ENCODE measurements around the gene NOC2L.
A peak's percentile ranks its signal among the peaks of the same experiment; 100 is the strongest.

NOC2L gene

GRCh38 chr1:920521-920920 lies 38.5 kb downstream of the NOC2L start:
- no peak for TF ChIP-seq CTCF (IDR thresholded peaks at IDR 0.05; ENCODE audit: low read depth, low read length)
- DNase-seq (ENCODE audit: extremely low read depth, low read depth) = no peak

GRCh38 chr1:920010-920409 lies 39.0 kb downstream of the NOC2L start:
- no peak for TF ChIP-seq CTCF (IDR thresholded peaks at IDR 0.05; ENCODE audit: low read depth, low read length)
- no peak for DNase-seq (ENCODE audit: extremely low read depth, low read depth)

- TF ChIP-seq CTCF (IDR thresholded peaks at IDR 0.05; ENCODE audit: low read depth, low read length) = peak; percentile 2
- DNase-seq (ENCODE audit: extremely low read depth, low read depth) = no peak
These were observed 39.7 kb downstream of the NOC2L start for GRCh38 chr1:919271-919872.

- no peak for DNase-seq (ENCODE audit: extremely low read depth, low read depth)
- no peak for TF ChIP-seq CTCF (IDR thresholded peaks at IDR 0.05; ENCODE audit: low read depth, low read length)
These were observed 40.2 kb downstream of the NOC2L start for GRCh38 chr1:918843-919242.

- TF ChIP-seq CTCF (IDR thresholded peaks at IDR 0.05; ENCODE audit: low read depth, low read length) = no peak
- no peak for DNase-seq (ENCODE audit: extremely low read depth, low read depth)
These were observed 40.7 kb downstream of the NOC2L start for GRCh38 chr1:918353-918752.

- no peak for TF ChIP-seq CTCF (IDR thresholded peaks at IDR 0.05; ENCODE audit: low read depth, low read length)
- no peak for DNase-seq (ENCODE audit: extremely low read depth, low read depth)
These were observed 41.5 kb downstream of the NOC2L start for GRCh38 chr1:917466-918091.

GRCh38 chr1:917076-917459 lies 42.0 kb downstream of the NOC2L start:
- TF ChIP-seq CTCF (IDR thresholded peaks at IDR 0.05; ENCODE audit: low read depth, low read length) = no peak
- no peak for DNase-seq (ENCODE audit: extremely low read depth, low read depth)

All from AG09319 (cell line).